Activated T-helper 2 cell treated with anti-CD3 and anti-CD28 coated beads, Interferon-gamma antibody, Interleukin-2, Interleukin-4, amounts not matched to agents 10 μg/mL and 5 μg/mL and 100 μg/mL, durations not matched to agents 14 hours and 24 hours and 36 hours (primary cell): Measurements from ENCODE around the gene RANBP3L. TPM values are rescaled to one million over a fixed set of nuclear protein-coding genes. Genes with fewer than 3 reads are reported as not detected.

Experiments used
- DNase-seq: peaks from one replicate; pipeline ENCODE4 v3.0.0; 2021; ENCODE audit warnings: low spot score
- H3K27ac Mint-ChIP-seq: one replicate; pipeline ENCODE4 v1.8.0; 2021; ENCODE audit warnings: mixed read lengths
- H3K27me3 Mint-ChIP-seq: one replicate; pipeline ENCODE4 v1.8.0; 2021; ENCODE audit warnings: low read depth, mixed read lengths
- H3K36me3 Mint-ChIP-seq: one replicate; pipeline ENCODE4 v1.8.0; 2021; ENCODE audit warnings: low read depth, mixed read lengths
- H3K4me1 Mint-ChIP-seq: one replicate; pipeline ENCODE4 v1.8.0; 2021; ENCODE audit warnings: low read depth, mixed read lengths
- H3K4me3 Mint-ChIP-seq: one replicate; pipeline ENCODE4 v1.8.0; 2021; ENCODE audit warnings: low read depth, mild to moderate bottlenecking, moderate library complexity, mixed read lengths
- H3K9me3 Mint-ChIP-seq: one replicate; pipeline ENCODE4 v1.8.0; 2021; ENCODE audit warnings: mixed read lengths
- intact Hi-C: fragments of 100-400 bp; cut with micrococcal nuclease; formaldehyde crosslinking; loops from one replicate; pipeline ENCODE4 v1.15.1; 2023
- total RNA-seq: library from RNA; stranded (reverse); gene quantifications from 2 replicates; pipeline ENCODE4 v1.2.3, GENCODE V29; 2022

RANBP3L gene
- total RNA-seq, 1 donor from 2014 or later, result not detected

- H3K4me1 Mint-ChIP-seq, result peaks cover 2% of the 10 kb centered on the region
- H3K27me3 Mint-ChIP-seq, result peaks cover 16% of the 10 kb centered on the region
- H3K9me3 Mint-ChIP-seq, result no peaks in the 10 kb centered on the region
- H3K27ac Mint-ChIP-seq, result no peak overlapping the region
- no peaks in the 10 kb centered on the region for H3K36me3 Mint-ChIP-seq
- intact Hi-C loops, result loop anchor here (10.0 kb wide), 1 partner anchor 107 kb away; no protein-coding TSS in a partner anchor
- H3K4me3 Mint-ChIP-seq, result no peak overlapping the region
- DNase-seq, result no peak
Observed at GRCh38 chr5:36277521-36278176, 24.1 kb downstream of the RANBP3L start.

GRCh38 chr5:36276864-36277263, 24.8 kb downstream of the RANBP3L start:
- intact Hi-C loops, result loop anchor here (10.0 kb wide), 1 partner anchor 108 kb away; no protein-coding TSS in a partner anchor

GRCh38 chr5:36273809-36274526, 27.7 kb downstream of the RANBP3L start:
- Mint-ChIP-seq H3K9me3 (no peaks in the 10 kb centered on the region), H3K27me3 (peaks cover 23% of the 10 kb centered on the region), H3K27ac (no peak overlapping the region), H3K36me3 (no peaks in the 10 kb centered on the region), H3K4me3 (no peak overlapping the region), H3K4me1 (peaks cover 2% of the 10 kb centered on the region)
- no peak for DNase-seq
- intact Hi-C loops, result loop anchor here (10.0 kb wide), 1 partner anchor 111 kb away; no protein-coding TSS in a partner anchor

More at GRCh38 chr5:36276864-36277263, 24.8 kb downstream of the RANBP3L start:
- Mint-ChIP-seq H3K27me3 (peaks cover 17% of the 10 kb centered on the region), H3K9me3 (no peaks in the 10 kb centered on the region), H3K4me1 (peaks cover 2% of the 10 kb centered on the region), H3K4me3 (no peak overlapping the region), H3K36me3 (no peaks in the 10 kb centered on the region), H3K27ac (no peak overlapping the region)
- DNase-seq, result no peak

- H3K36me3 Mint-ChIP-seq, result no peaks in the 10 kb centered on the region
- H3K4me3 Mint-ChIP-seq, result no peak overlapping the region
- H3K27ac Mint-ChIP-seq, result no peak overlapping the region
- no peaks in the 10 kb centered on the region for H3K4me1 Mint-ChIP-seq
- intact Hi-C loops, result loop anchor here (10.0 kb wide), 1 partner anchor 113 kb away; no protein-coding TSS in a partner anchor
- H3K9me3 Mint-ChIP-seq, result no peaks in the 10 kb centered on the region
- no peak for DNase-seq
- peaks cover 26% of the 10 kb centered on the region for H3K27me3 Mint-ChIP-seq
Observed at GRCh38 chr5:36272136-36272690, 29.5 kb downstream of the RANBP3L start.

GRCh38 chr5:36270876-36271575, 30.7 kb downstream of the RANBP3L start:
- Mint-ChIP-seq H3K27me3 (peaks cover 26% of the 10 kb centered on the region), H3K36me3 (no peaks in the 10 kb centered on the region), H3K4me3 (no peak overlapping the region), H3K9me3 (no peaks in the 10 kb centered on the region), H3K27ac (no peak overlapping the region), H3K4me1 (no peaks in the 10 kb centered on the region)
- no peak for DNase-seq
- intact Hi-C loops, result loop anchor here (10.0 kb wide), 1 partner anchor 114 kb away; no protein-coding TSS in a partner anchor

- H3K27me3 Mint-ChIP-seq, result peaks cover 21% of the 10 kb centered on the region
- no peak for DNase-seq
- intact Hi-C loops, result loop anchor here (10.0 kb wide), 1 partner anchor 115 kb away; no protein-coding TSS in a partner anchor
- no peaks in the 10 kb centered on the region for H3K9me3 Mint-ChIP-seq
- H3K4me3 Mint-ChIP-seq, result no peak overlapping the region
- no peaks in the 10 kb centered on the region for H3K4me1 Mint-ChIP-seq
- no peak overlapping the region for H3K27ac Mint-ChIP-seq
- no peaks in the 10 kb centered on the region for H3K36me3 Mint-ChIP-seq
Observed at GRCh38 chr5:36270175-36270574, 31.5 kb downstream of the RANBP3L start.

- no peak overlapping the region for H3K27ac Mint-ChIP-seq
- H3K4me3 Mint-ChIP-seq, result no peak overlapping the region
- intact Hi-C loops, result loop anchor here (5.0 kb wide), 1 partner anchor 423 kb away; no protein-coding TSS in a partner anchor
- H3K27me3 Mint-ChIP-seq, result peaks cover 19% of the 10 kb centered on the region
- H3K4me1 Mint-ChIP-seq, result no peaks in the 10 kb centered on the region
- DNase-seq, result no peak
- H3K36me3 Mint-ChIP-seq, result no peaks in the 10 kb centered on the region
- H3K9me3 Mint-ChIP-seq, result no peaks in the 10 kb centered on the region
Observed at GRCh38 chr5:36269478-36269877, 32.2 kb downstream of the RANBP3L start.

GRCh38 chr5:36267905-36268304, 33.8 kb downstream of the RANBP3L start:
- Mint-ChIP-seq H3K27me3 (peaks cover 18% of the 10 kb centered on the region), H3K27ac (no peak overlapping the region), H3K9me3 (no peaks in the 10 kb centered on the region), H3K36me3 (no peaks in the 10 kb centered on the region), H3K4me3 (no peak overlapping the region), H3K4me1 (no peaks in the 10 kb centered on the region)
- intact Hi-C loops, result loop anchor here (2.0 to 5.0 kb wide), 2 partner anchors 37 to 424 kb away; no protein-coding TSS in a partner anchor
- DNase-seq, result no peak

GRCh38 chr5:36264202-36264760, 37.4 kb downstream of the RANBP3L start:
- DNase-seq, result no peak
- H3K36me3 Mint-ChIP-seq, result no peaks in the 10 kb centered on the region

GRCh38 chr5:36261186-36261585, 40.5 kb downstream of the RANBP3L start:
- H3K9me3 Mint-ChIP-seq, result no peaks in the 10 kb centered on the region
- no peak overlapping the region for H3K27ac Mint-ChIP-seq
- no peak for DNase-seq
- no peak overlapping the region for H3K4me3 Mint-ChIP-seq
- no peaks in the 10 kb centered on the region for H3K36me3 Mint-ChIP-seq
- H3K27me3 Mint-ChIP-seq, result peaks cover 21% of the 10 kb centered on the region
- intact Hi-C loops, result no loop called here
- H3K4me1 Mint-ChIP-seq, result no peaks in the 10 kb centered on the region

More at GRCh38 chr5:36264202-36264760, 37.4 kb downstream of the RANBP3L start:
- intact Hi-C loops, result no loop called here
- peaks cover 14% of the 10 kb centered on the region for H3K27me3 Mint-ChIP-seq
- H3K9me3 Mint-ChIP-seq, result no peaks in the 10 kb centered on the region
- H3K4me1 Mint-ChIP-seq, result no peaks in the 10 kb centered on the region
- no peak overlapping the region for H3K4me3 Mint-ChIP-seq
- H3K27ac Mint-ChIP-seq, result no peak overlapping the region

GRCh38 chr5:36253575-36253974, 48.1 kb downstream of the RANBP3L start:
- no peak overlapping the region for H3K4me3 Mint-ChIP-seq
- no peaks in the 10 kb centered on the region for H3K36me3 Mint-ChIP-seq
- no peak for DNase-seq
- no peak overlapping the region for H3K27ac Mint-ChIP-seq
- intact Hi-C loops, result no loop called here
- no peaks in the 10 kb centered on the region for H3K9me3 Mint-ChIP-seq
- H3K4me1 Mint-ChIP-seq, result no peaks in the 10 kb centered on the region
- H3K27me3 Mint-ChIP-seq, result peaks cover 43% of the 10 kb centered on the region

GRCh38 chr5:36252722-36253365, 48.9 kb downstream of the RANBP3L start:
- DNase-seq, result no peak
- Mint-ChIP-seq H3K9me3 (no peaks in the 10 kb centered on the region), H3K27me3 (peaks cover 43% of the 10 kb centered on the region), H3K27ac (no peak overlapping the region), H3K4me1 (no peaks in the 10 kb centered on the region), H3K4me3 (no peak overlapping the region), H3K36me3 (no peaks in the 10 kb centered on the region)
- intact Hi-C loops, result no loop called here
